Measurements from ENCODE around the gene SLC34A3. TPM values are rescaled to one million over a fixed set of nuclear protein-coding genes. Genes with fewer than 3 reads are reported as not detected.

SLC34A3 gene
- total RNA-seq, 1 donor = not detected

DNA sequence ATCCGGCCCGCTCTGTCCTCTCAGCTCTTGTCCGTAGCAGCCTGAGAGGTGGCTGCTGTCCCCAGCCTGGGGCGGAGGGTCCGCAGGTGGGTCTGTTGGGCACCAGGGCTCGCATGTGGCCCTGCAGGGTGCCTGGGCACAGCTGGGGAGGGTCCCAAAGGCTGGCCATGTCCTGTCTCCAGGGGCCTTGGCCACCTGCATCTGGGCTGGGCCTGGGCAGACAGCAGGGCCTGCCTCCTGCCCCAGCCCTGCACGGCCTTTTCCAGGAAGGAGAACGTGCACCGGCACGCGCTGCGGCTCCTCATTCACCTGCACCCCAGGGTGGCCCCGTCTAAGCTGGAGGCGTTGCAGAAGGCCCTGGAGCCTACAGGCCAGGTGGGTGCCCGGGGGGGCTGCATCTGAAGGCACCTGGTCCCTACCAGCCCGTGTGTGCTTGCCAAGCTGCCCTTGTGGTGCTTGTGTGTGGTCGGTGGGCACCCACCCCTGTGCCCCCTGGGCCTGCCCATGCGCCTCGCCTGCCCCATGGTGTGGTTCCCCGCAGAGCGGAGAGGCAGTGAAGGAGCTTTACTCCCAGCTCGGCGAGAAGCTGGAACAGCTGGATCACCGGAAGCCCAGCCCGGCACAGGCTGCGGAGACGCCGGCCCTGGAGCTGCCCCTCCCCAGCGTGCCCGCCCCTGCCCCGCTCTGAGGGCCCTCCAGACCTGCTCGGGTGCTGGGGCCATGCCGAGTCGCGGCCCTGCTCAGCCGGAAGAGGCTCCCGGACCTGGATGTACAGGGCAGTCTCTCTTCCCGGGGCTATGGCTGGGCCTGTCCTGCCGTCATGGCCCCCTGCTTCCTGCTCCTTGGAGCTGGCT, 41.8 kb downstream of the SLC34A3 start:
- Histone ChIP-seq H3K4me3 (ENCODE audit: insufficient read depth, low read length) (no peak overlapping the region), H3K4me2 (ENCODE audit: insufficient read depth, low read length) (no peak overlapping the region), H2AFZ (ENCODE audit: low read length) (no peak overlapping the region), H3K79me2 (ENCODE audit: insufficient read depth, low read length) (peaks cover 14% of the 10 kb centered on the region), H4K20me1 (ENCODE audit: insufficient read depth, low read length) (peaks cover 11% of the 10 kb centered on the region), H3K27me3 (ENCODE audit: insufficient read depth, low read length) (no peaks in the 10 kb centered on the region), H3K36me3 (ENCODE audit: insufficient read depth, low read length) (peaks cover 35% of the 10 kb centered on the region), H3K9me3 (ENCODE audit: low read depth, low read length) (no peaks in the 10 kb centered on the region), H3K4me1 (ENCODE audit: insufficient read depth, low read length) (peaks cover 33% of the 10 kb centered on the region), H3K27ac (ENCODE audit: low read depth, low read length) (no peak overlapping the region)
- DNase-seq (ENCODE audit: insufficient read length, low spot score, missing footprints) = peak; percentile 41
- TF ChIP-seq, protein P1, sequence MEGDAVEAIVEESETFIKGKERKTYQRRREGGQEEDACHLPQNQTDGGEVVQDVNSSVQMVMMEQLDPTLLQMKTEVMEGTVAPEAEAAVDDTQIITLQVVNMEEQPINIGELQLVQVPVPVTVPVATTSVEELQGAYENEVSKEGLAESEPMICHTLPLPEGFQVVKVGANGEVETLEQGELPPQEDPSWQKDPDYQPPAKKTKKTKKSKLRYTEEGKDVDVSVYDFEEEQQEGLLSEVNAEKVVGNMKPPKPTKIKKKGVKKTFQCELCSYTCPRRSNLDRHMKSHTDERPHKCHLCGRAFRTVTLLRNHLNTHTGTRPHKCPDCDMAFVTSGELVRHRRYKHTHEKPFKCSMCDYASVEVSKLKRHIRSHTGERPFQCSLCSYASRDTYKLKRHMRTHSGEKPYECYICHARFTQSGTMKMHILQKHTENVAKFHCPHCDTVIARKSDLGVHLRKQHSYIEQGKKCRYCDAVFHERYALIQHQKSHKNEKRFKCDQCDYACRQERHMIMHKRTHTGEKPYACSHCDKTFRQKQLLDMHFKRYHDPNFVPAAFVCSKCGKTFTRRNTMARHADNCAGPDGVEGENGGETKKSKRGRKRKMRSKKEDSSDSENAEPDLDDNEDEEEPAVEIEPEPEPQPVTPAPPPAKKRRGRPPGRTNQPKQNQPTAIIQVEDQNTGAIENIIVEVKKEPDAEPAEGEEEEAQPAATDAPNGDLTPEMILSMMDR (IDR thresholded peaks at IDR 0.05; ENCODE audit: extremely low read depth, low read depth, low read length) = no peak

GRCh38 chr9:137273095-137273490, 42.4 kb downstream of the SLC34A3 start:
- Histone ChIP-seq H4K20me1 (ENCODE audit: insufficient read depth, low read length) (peaks cover 7% of the 10 kb centered on the region), H3K36me3 (ENCODE audit: insufficient read depth, low read length) (peaks cover 30% of the 10 kb centered on the region), H3K4me2 (ENCODE audit: insufficient read depth, low read length) (no peak overlapping the region), H3K4me1 (ENCODE audit: insufficient read depth, low read length) (peaks cover 31% of the 10 kb centered on the region), H3K79me2 (ENCODE audit: insufficient read depth, low read length) (peaks cover 16% of the 10 kb centered on the region), H2AFZ (ENCODE audit: low read length) (no peak overlapping the region), H3K27me3 (ENCODE audit: insufficient read depth, low read length) (no peaks in the 10 kb centered on the region), H3K4me3 (ENCODE audit: insufficient read depth, low read length) (no peak overlapping the region), H3K9me3 (ENCODE audit: low read depth, low read length) (no peaks in the 10 kb centered on the region), H3K27ac (ENCODE audit: low read depth, low read length) (no peak overlapping the region)
- TF ChIP-seq, protein P1 (IDR thresholded peaks at IDR 0.05; ENCODE audit: extremely low read depth, low read depth, low read length) = no peak
- DNase-seq (ENCODE audit: insufficient read length, low spot score, missing footprints) = peak; percentile 84

DNA sequence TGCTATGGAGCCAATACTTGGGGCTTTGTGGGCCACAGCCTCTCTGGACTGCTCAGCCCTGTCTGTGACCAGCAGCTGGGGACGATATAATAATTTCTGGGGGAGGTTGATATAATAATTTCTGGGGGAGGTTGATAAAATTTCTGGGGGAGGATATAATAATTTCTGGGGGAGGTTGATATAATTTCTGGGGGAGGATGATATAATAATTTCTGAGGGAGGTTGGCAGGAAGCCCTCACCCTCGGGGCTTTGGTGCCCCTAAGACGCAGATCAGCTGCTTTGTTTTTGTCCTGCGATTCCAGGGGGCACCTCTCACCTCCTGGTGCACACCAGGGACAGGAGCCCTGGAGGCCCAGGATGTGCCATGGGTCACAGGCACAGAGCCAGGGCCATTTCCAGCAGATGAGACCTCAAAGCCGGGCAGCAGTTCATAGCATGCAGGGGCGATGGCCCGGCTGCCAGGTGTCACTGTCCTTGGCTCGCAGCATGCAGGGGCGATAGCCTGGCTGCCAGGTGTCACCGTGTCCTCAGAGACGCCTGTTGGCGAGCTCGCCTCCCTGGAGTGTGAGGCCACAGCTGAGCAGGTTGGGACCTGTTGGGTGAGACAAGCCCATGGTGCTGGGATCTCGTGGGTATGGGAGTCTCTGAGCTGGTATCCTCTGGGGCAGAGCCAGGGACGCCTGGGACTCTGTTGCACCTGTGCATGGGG, 43.1 kb downstream of the SLC34A3 start:
- H3K36me3 ChIP-seq (ENCODE audit: insufficient read depth, low read length) = peaks cover 26% of the 10 kb centered on the region
- no peak overlapping the region for H3K4me3 ChIP-seq (ENCODE audit: insufficient read depth, low read length)
- peaks cover 25% of the 10 kb centered on the region for H3K4me1 ChIP-seq (ENCODE audit: insufficient read depth, low read length)
- peaks cover 6% of the 10 kb centered on the region for H4K20me1 ChIP-seq (ENCODE audit: insufficient read depth, low read length)
- H3K27me3 ChIP-seq (ENCODE audit: insufficient read depth, low read length) = no peaks in the 10 kb centered on the region
- H3K27ac ChIP-seq (ENCODE audit: low read depth, low read length) = no peak overlapping the region
- no peaks in the 10 kb centered on the region for H3K9me3 ChIP-seq (ENCODE audit: low read depth, low read length)
- DNase-seq (ENCODE audit: insufficient read length, low spot score, missing footprints) = peak; percentile 66
- no peak overlapping the region for H2AFZ ChIP-seq (ENCODE audit: low read length)
- peaks cover 18% of the 10 kb centered on the region for H3K79me2 ChIP-seq (ENCODE audit: insufficient read depth, low read length)
- H3K4me2 ChIP-seq (ENCODE audit: insufficient read depth, low read length) = no peak overlapping the region
- TF ChIP-seq, protein P1 (IDR thresholded peaks at IDR 0.05; ENCODE audit: extremely low read depth, low read depth, low read length) = no peak

DNA sequence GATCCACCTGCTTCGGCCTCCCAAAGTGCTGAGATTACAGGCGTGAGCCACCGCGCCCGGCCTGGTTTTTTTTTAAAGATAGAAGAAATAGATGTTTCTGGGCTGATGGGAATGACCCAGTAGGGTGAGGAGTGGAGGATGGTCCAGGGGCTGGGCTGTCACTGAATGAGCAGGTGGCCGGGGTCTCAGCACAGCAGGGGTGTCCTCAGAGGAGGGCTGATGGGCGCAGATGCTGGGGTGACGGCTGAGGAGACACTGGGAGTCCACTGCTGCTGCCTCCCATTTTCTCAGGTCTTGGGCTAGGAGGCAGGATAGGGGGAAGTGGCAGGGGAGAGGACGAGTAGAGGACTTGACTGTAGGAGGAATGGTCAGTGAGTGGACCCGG, 44.5 kb downstream of the SLC34A3 start:
- Histone ChIP-seq H4K20me1 (ENCODE audit: insufficient read depth, low read length) (peaks cover 4% of the 10 kb centered on the region), H3K4me2 (ENCODE audit: insufficient read depth, low read length) (no peak overlapping the region), H3K9me3 (ENCODE audit: low read depth, low read length) (no peaks in the 10 kb centered on the region), H3K36me3 (ENCODE audit: insufficient read depth, low read length) (peaks cover 22% of the 10 kb centered on the region), H3K4me3 (ENCODE audit: insufficient read depth, low read length) (no peak overlapping the region), H3K27me3 (ENCODE audit: insufficient read depth, low read length) (no peaks in the 10 kb centered on the region), H3K79me2 (ENCODE audit: insufficient read depth, low read length) (peaks cover 18% of the 10 kb centered on the region), H3K27ac (ENCODE audit: low read depth, low read length) (no peak overlapping the region), H2AFZ (ENCODE audit: low read length) (no peak overlapping the region), H3K4me1 (ENCODE audit: insufficient read depth, low read length) (peaks cover 16% of the 10 kb centered on the region)
- DNase-seq (ENCODE audit: insufficient read length, low spot score, missing footprints) = no peak
- TF ChIP-seq, protein P1 (IDR thresholded peaks at IDR 0.05; ENCODE audit: extremely low read depth, low read depth, low read length) = no peak
